Loucy (cell line): ENCODE measurements around the gene ADAMTS10.

Source experiments
- H2AFZ ChIP-seq: fragments of 200-600 bp; sonication (generic); 2 replicates; pipeline ENCODE4 v1.6.0; 2016; ENCODE audit warnings: antibody characterized with exemption, mild to moderate bottlenecking, low read length, moderate library complexity
- H3F3A ChIP-seq: fragments of 200-600 bp; 2 replicates; pipeline ENCODE4 v1.6.0; 2016; ENCODE audit warnings: antibody characterized with exemption, low read depth, mild to moderate bottlenecking
- H3K27me3 ChIP-seq: fragments of 200-600 bp; sonication (generic); 2 replicates; pipeline ENCODE4 v1.6.1; 2014; ENCODE audit warnings: low read length, mild to moderate bottlenecking; ENCODE audit not compliant: insufficient read depth, poor library complexity, severe bottlenecking
- H3K36me3 ChIP-seq: fragments of 200-600 bp; sonication (generic); 2 replicates; pipeline ENCODE4 v1.6.1; 2016; ENCODE audit warnings: low read length; ENCODE audit not compliant: insufficient read depth
- H3K4me1 ChIP-seq: fragments of 200-600 bp; sonication (generic); 2 replicates; pipeline ENCODE4 v1.5.1; 2014; ENCODE audit warnings: low read length, mild to moderate bottlenecking; ENCODE audit not compliant: insufficient read depth, poor library complexity, severe bottlenecking
- H3K4me2 ChIP-seq: fragments of 200-600 bp; sonication (generic); 2 replicates; pipeline ENCODE4 v1.6.0; 2014; ENCODE audit warnings: antibody characterized with exemption, low read length, low read depth, mild to moderate bottlenecking; ENCODE audit not compliant: poor library complexity, severe bottlenecking
- H3K4me3 ChIP-seq: fragments of 200-600 bp; sonication (generic); 2 replicates; pipeline ENCODE4 v1.5.1; 2014; ENCODE audit warnings: low read length, mild to moderate bottlenecking, mixed read lengths; ENCODE audit not compliant: poor library complexity, severe bottlenecking
- H3K79me2 ChIP-seq: fragments of 200-600 bp; sonication (generic); 2 replicates; pipeline ENCODE4 v1.6.1; 2014; ENCODE audit warnings: low read length; ENCODE audit not compliant: insufficient read depth
- H3K9ac ChIP-seq: fragments of 200-600 bp; sonication (generic); 2 replicates; pipeline ENCODE4 v1.6.0; 2014; ENCODE audit warnings: mild to moderate bottlenecking, low read depth, low read length, moderate library complexity; ENCODE audit not compliant: poor library complexity, severe bottlenecking
- H3K9me2 ChIP-seq: fragments of 200-600 bp; sonication (generic); replicated peaks from 2 replicates; pipeline ENCODE4 v1.6.1; 2016; ENCODE audit warnings: low read depth, low read length, mixed read lengths
- H3K9me3 ChIP-seq: fragments of 200-600 bp; sonication (generic); 2 replicates; pipeline ENCODE4 v1.6.1; 2014; ENCODE audit warnings: mild to moderate bottlenecking, antibody characterized with exemption, low read length, low read depth; ENCODE audit not compliant: insufficient read depth
- H4K20me1 ChIP-seq: fragments of 200-600 bp; sonication (generic); 2 replicates; pipeline ENCODE4 v1.6.0; 2014; ENCODE audit warnings: antibody characterized with exemption, low read length, mild to moderate bottlenecking; ENCODE audit not compliant: insufficient read depth, poor library complexity, severe bottlenecking
- EZH2phosphoT487 ChIP-seq: fragments of 200-600 bp; IDR thresholded peaks from 2 replicates; pipeline ENCODE4 v1.6.1; 2018; ENCODE audit warnings: antibody characterized with exemption, mild to moderate bottlenecking, moderate library complexity, borderline replicate concordance
- TF ChIP-seq, protein P1 (sequence below): fragments of 200-600 bp; sonication (generic); conservative IDR thresholded peaks from 2 replicates; pipeline ENCODE4 v1.5.1; 2014; ENCODE audit warnings: mild to moderate bottlenecking, antibody characterized with exemption, low read length

Gene ADAMTS10

GRCh38 chr19:8545743-8546142, 64.8 kb downstream of the ADAMTS10 start:
- Histone ChIP-seq H3K4me1 (no peaks in the 10 kb centered on the region), H3F3A (no peaks in the 10 kb centered on the region), H3K9me2 (no peaks in the 10 kb centered on the region), H4K20me1 (no peaks in the 10 kb centered on the region), H3K79me2 (no peaks in the 10 kb centered on the region), H3K4me2 (no peak overlapping the region), H3K9me3 (no peaks in the 10 kb centered on the region), H3K9ac (no peak overlapping the region), H2AFZ (no peak overlapping the region), H3K4me3 (no peak overlapping the region), H3K36me3 (no peaks in the 10 kb centered on the region), H3K27me3 (no peaks in the 10 kb centered on the region)
- no peak for TF ChIP-seq EZH2phosphoT487
- TF ChIP-seq, protein P1, sequence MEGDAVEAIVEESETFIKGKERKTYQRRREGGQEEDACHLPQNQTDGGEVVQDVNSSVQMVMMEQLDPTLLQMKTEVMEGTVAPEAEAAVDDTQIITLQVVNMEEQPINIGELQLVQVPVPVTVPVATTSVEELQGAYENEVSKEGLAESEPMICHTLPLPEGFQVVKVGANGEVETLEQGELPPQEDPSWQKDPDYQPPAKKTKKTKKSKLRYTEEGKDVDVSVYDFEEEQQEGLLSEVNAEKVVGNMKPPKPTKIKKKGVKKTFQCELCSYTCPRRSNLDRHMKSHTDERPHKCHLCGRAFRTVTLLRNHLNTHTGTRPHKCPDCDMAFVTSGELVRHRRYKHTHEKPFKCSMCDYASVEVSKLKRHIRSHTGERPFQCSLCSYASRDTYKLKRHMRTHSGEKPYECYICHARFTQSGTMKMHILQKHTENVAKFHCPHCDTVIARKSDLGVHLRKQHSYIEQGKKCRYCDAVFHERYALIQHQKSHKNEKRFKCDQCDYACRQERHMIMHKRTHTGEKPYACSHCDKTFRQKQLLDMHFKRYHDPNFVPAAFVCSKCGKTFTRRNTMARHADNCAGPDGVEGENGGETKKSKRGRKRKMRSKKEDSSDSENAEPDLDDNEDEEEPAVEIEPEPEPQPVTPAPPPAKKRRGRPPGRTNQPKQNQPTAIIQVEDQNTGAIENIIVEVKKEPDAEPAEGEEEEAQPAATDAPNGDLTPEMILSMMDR, result no peak

GRCh38 chr19:8544168-8544567, 66.3 kb downstream of the ADAMTS10 start:
- Histone ChIP-seq H3K36me3 (no peaks in the 10 kb centered on the region), H3K9me3 (no peaks in the 10 kb centered on the region), H3K4me2 (no peak overlapping the region), H3K79me2 (no peaks in the 10 kb centered on the region), H3K9me2 (no peaks in the 10 kb centered on the region), H4K20me1 (no peaks in the 10 kb centered on the region), H3K27me3 (no peaks in the 10 kb centered on the region), H2AFZ (no peak overlapping the region), H3K4me3 (no peak overlapping the region), H3K9ac (no peak overlapping the region), H3F3A (no peaks in the 10 kb centered on the region), H3K4me1 (no peaks in the 10 kb centered on the region)
- TF ChIP-seq, protein P1, result no peak
- no peak for TF ChIP-seq EZH2phosphoT487

- TF ChIP-seq, protein P1, result no peak
- no peak for TF ChIP-seq EZH2phosphoT487
- H3F3A ChIP-seq, result no peaks in the 10 kb centered on the region
- H3K9me2 ChIP-seq, result no peaks in the 10 kb centered on the region
- H3K4me2 ChIP-seq, result no peak overlapping the region
- no peaks in the 10 kb centered on the region for H3K9me3 ChIP-seq
- no peak overlapping the region for H2AFZ ChIP-seq
- no peak overlapping the region for H3K4me3 ChIP-seq
- no peaks in the 10 kb centered on the region for H3K4me1 ChIP-seq
- H3K79me2 ChIP-seq, result no peaks in the 10 kb centered on the region
- H3K9ac ChIP-seq, result no peak overlapping the region
- H3K36me3 ChIP-seq, result no peaks in the 10 kb centered on the region
- H4K20me1 ChIP-seq, result no peaks in the 10 kb centered on the region
- no peaks in the 10 kb centered on the region for H3K27me3 ChIP-seq
Observed at GRCh38 chr19:8539621-8540149, 70.8 kb downstream of the ADAMTS10 start.
